Hepatocyte (in vitro differentiated cells): ENCODE results near the gene LRRC49. TPM values are rescaled to one million over a fixed set of nuclear protein-coding genes. Genes with fewer than 3 reads are reported as not detected.
A peak's percentile ranks its signal among the peaks of the same experiment; 100 is the strongest.

Experiments used
- DNase-seq: peaks from one replicate; pipeline ENCODE4 v3.0.0-alpha.2; 2016; ENCODE audit warnings: low spot score
- H2AFZ ChIP-seq: fragments of 200-600 bp; sonication (generic); 2 replicates; pipeline ENCODE4 v1.6.0; 2016; ENCODE audit warnings: antibody characterized with exemption, mild to moderate bottlenecking
- H3K27ac ChIP-seq: fragments of 200-600 bp; sonication (generic); 2 replicates; pipeline ENCODE4 v1.5.1; 2016; ENCODE audit warnings: mild to moderate bottlenecking
- H3K27me3 ChIP-seq: fragments of 200-600 bp; sonication (generic); 2 replicates; pipeline ENCODE4 v1.6.1; 2016
- H3K36me3 ChIP-seq: fragments of 200-600 bp; sonication (generic); replicated peaks from 2 replicates; pipeline ENCODE4 v1.5.1; 2016; ENCODE audit warnings: low read depth; ENCODE audit not compliant: insufficient read depth
- H3K4me1 ChIP-seq: fragments of 200-600 bp; sonication (generic); 2 replicates; pipeline ENCODE4 v1.5.1; 2016; ENCODE audit warnings: mild to moderate bottlenecking, moderate library complexity; ENCODE audit not compliant: insufficient read depth
- H3K4me2 ChIP-seq: fragments of 200-600 bp; sonication (generic); 2 replicates; pipeline ENCODE4 v1.6.0; 2016
- H3K4me3 ChIP-seq: fragments of 200-600 bp; sonication (generic); 2 replicates; pipeline ENCODE4 v1.5.1; 2016; ENCODE audit warnings: mild to moderate bottlenecking
- H3K79me2 ChIP-seq: fragments of 200-600 bp; sonication (generic); 2 replicates; pipeline ENCODE4 v1.6.0; 2017; ENCODE audit warnings: mild to moderate bottlenecking
- H3K9me2 ChIP-seq: fragments of 200-600 bp; sonication (generic); replicated peaks from 2 replicates; pipeline ENCODE4 v1.6.0; 2017; ENCODE audit warnings: mild to moderate bottlenecking; ENCODE audit not compliant: insufficient read depth
- H3K9me3 ChIP-seq: fragments of 200-600 bp; sonication (generic); 2 replicates; pipeline ENCODE4 v1.5.1; 2016; ENCODE audit warnings: low read depth, mild to moderate bottlenecking
- H4K20me1 ChIP-seq: fragments of 200-600 bp; sonication (generic); 2 replicates; pipeline ENCODE4 v1.6.0; 2016; ENCODE audit warnings: mild to moderate bottlenecking; ENCODE audit not compliant: insufficient read depth, poor library complexity, severe bottlenecking
- EZH2 ChIP-seq: fragments of 200-600 bp; sonication (generic); IDR thresholded peaks from 2 replicates; pipeline ENCODE4 v1.6.1; 2016; ENCODE audit warnings: antibody characterized with exemption, mild to moderate bottlenecking, borderline replicate concordance
- EZH2phosphoT487 ChIP-seq: fragments of 200-600 bp; sonication (generic); IDR thresholded peaks from one replicate; pipeline ENCODE4 v1.6.1; 2018; ENCODE audit warnings: antibody characterized with exemption, mild to moderate bottlenecking, low read depth, moderate library complexity; ENCODE audit not compliant: unreplicated experiment, severe bottlenecking
- WGBS: methylation state at CpG from one replicate; pipeline ENCODE4 v1.1.6; 2016; ENCODE audit warnings: low lambda C conversion rate; ENCODE audit errors: missing lambda C conversion rate; 5-methylcytosine and 5-hydroxymethylcytosine counted together
- polyA plus RNA-seq: library from polyadenylated mRNA; unstranded; fragments of >200 nt; fragmentation: Nextera tagmentation; extraction: Ambion mirVana; gene quantifications from 2 replicates; pipeline ENCODE4 v1.2.1, GENCODE V29; 2016
- total RNA-seq: library from RNA; depleted of rRNA; stranded (reverse); fragments of >200 nt; gene quantifications from 2 replicates; pipeline ENCODE4 v1.2.3, GENCODE V29; 2014
- TF ChIP-seq, protein P1 (sequence below): fragments of 200-600 bp; sonication (generic); IDR thresholded peaks from 2 replicates; pipeline ENCODE4 v1.5.1; 2016; ENCODE audit warnings: antibody characterized with exemption, mild to moderate bottlenecking; ENCODE audit not compliant: poor library complexity

The LRRC49 gene
- total and polyA plus RNA-seq, 2 experiments from 2014 or later = 1.4 to 11.6 TPM

DNA sequence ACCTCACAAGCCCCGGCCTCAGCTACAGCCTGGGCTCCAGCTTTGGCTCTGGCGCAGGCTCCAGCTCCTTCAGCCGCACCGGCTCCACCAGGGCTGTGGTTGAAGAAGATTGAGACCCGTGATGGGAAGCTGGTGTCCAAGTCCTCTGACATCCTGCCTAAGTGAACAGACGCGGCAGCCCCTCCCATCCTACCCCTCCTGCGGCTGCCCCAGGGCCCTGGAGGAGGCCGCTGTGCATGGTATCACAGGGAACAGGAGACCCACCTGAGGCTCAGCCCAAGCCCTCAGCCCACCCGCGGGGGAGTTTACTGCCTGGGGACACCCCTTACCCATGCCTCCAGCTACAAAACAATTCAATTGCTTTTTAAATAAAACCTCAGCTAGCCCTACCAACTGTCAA lies 32.6 kb upstream of the LRRC49 start:
- H3K79me2 ChIP-seq = no peaks in the 10 kb centered on the region
- H3K27ac ChIP-seq = no peak overlapping the region
- no peak for DNase-seq
- no peak overlapping the region for H2AFZ ChIP-seq
- no peak overlapping the region for H3K4me3 ChIP-seq
- H4K20me1 ChIP-seq = no peaks in the 10 kb centered on the region
- H3K9me2 ChIP-seq = no peaks in the 10 kb centered on the region
- TF ChIP-seq EZH2 = no peak
- TF ChIP-seq, protein P1, sequence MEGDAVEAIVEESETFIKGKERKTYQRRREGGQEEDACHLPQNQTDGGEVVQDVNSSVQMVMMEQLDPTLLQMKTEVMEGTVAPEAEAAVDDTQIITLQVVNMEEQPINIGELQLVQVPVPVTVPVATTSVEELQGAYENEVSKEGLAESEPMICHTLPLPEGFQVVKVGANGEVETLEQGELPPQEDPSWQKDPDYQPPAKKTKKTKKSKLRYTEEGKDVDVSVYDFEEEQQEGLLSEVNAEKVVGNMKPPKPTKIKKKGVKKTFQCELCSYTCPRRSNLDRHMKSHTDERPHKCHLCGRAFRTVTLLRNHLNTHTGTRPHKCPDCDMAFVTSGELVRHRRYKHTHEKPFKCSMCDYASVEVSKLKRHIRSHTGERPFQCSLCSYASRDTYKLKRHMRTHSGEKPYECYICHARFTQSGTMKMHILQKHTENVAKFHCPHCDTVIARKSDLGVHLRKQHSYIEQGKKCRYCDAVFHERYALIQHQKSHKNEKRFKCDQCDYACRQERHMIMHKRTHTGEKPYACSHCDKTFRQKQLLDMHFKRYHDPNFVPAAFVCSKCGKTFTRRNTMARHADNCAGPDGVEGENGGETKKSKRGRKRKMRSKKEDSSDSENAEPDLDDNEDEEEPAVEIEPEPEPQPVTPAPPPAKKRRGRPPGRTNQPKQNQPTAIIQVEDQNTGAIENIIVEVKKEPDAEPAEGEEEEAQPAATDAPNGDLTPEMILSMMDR = no peak
- no peak for TF ChIP-seq EZH2phosphoT487
- WGBS = 75% methylated on average over 9 of the region's 11 CpGs
- no peaks in the 10 kb centered on the region for H3K36me3 ChIP-seq
- H3K4me2 ChIP-seq = no peak overlapping the region
- H3K27me3 ChIP-seq = no peaks in the 10 kb centered on the region
- no peaks in the 10 kb centered on the region for H3K9me3 ChIP-seq
- H3K4me1 ChIP-seq = peaks cover under 1% of the 10 kb centered on the region

GRCh38 chr15:70863450-70864218 lies 29.0 kb upstream of the LRRC49 start:
- H3K9me2 ChIP-seq = no peaks in the 10 kb centered on the region
- no peaks in the 10 kb centered on the region for H3K27me3 ChIP-seq
- H2AFZ ChIP-seq = no peak overlapping the region
- TF ChIP-seq EZH2 (no peak), EZH2phosphoT487 (no peak)
- TF ChIP-seq, protein P1 = no peak
- peak; percentile 38 for DNase-seq
- no peaks in the 10 kb centered on the region for H3K79me2 ChIP-seq
- H3K9me3 ChIP-seq = no peaks in the 10 kb centered on the region
- no peak overlapping the region for H3K4me3 ChIP-seq
- H3K36me3 ChIP-seq = no peaks in the 10 kb centered on the region
- H3K4me2 ChIP-seq = no peak overlapping the region
- peak overlapping the region; percentile 63 for H3K27ac ChIP-seq
- no peaks in the 10 kb centered on the region for H4K20me1 ChIP-seq
- WGBS = 64% methylated on average over 4 of the region's 4 CpGs
- peaks cover 4% of the 10 kb centered on the region for H3K4me1 ChIP-seq

- H3K4me2 ChIP-seq = no peak overlapping the region
- no peaks in the 10 kb centered on the region for H3K36me3 ChIP-seq
- 73% methylated on average over 5 of the region's 5 CpGs for WGBS
Observed at GRCh38 chr15:70866982-70867641, 25.5 kb upstream of the LRRC49 start.

More at GRCh38 chr15:70866982-70867641, 25.5 kb upstream of the LRRC49 start:
- no peaks in the 10 kb centered on the region for H3K9me3 ChIP-seq
- no peak overlapping the region for H2AFZ ChIP-seq
- no peak for DNase-seq
- TF ChIP-seq EZH2phosphoT487 (no peak), EZH2 (no peak)
- TF ChIP-seq, protein P1 = no peak
- no peaks in the 10 kb centered on the region for H3K9me2 ChIP-seq
- H4K20me1 ChIP-seq = no peaks in the 10 kb centered on the region
- H3K79me2 ChIP-seq = no peaks in the 10 kb centered on the region
- peaks cover 4% of the 10 kb centered on the region for H3K4me1 ChIP-seq
- no peaks in the 10 kb centered on the region for H3K27me3 ChIP-seq
- H3K4me3 ChIP-seq = no peak overlapping the region
- peak overlapping the region; percentile 57 for H3K27ac ChIP-seq
